ENCODE measurements around the gene ZEB2.

ZEB2 gene

GRCh38 chr2:144421606-144422510 lies 98.1 kb downstream of the ZEB2 start:
- no peak for DNase-seq (ENCODE audit: low spot score)

DNA sequence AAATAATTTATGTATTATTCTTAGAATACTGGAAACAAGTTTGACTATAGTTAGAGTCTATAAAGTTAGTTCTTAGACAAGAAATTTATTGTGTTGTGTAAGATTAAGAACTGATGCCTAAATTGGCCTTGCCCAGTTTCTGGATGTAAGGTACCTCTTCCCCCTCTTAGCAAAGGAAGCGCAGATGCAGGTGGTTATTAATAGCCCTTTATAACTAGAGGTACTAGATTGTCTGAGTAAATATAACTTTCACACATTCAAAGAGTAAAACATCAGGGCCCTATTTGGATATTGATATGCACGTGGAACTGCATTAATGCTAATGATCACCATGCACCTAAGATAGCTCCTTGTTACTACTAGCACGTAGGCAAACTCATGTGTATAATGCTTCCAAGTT lies 100.7 kb downstream of the ZEB2 start:
- DNase-seq (ENCODE audit: low spot score), result no peak

- no peak for DNase-seq (ENCODE audit: low spot score)
Observed at GRCh38 chr2:144415386-144415785, 104.5 kb downstream of the ZEB2 start.

GRCh38 chr2:144414324-144414845 lies 105.5 kb downstream of the ZEB2 start:
- peak; percentile 20 for DNase-seq (ENCODE audit: low spot score)

- DNase-seq (ENCODE audit: low spot score), result no peak
Observed at GRCh38 chr2:144412709-144413108, 107.2 kb downstream of the ZEB2 start.

- DNase-seq (ENCODE audit: low spot score), result no peak
Observed at GRCh38 chr2:144411473-144411872, 108.4 kb downstream of the ZEB2 start.

DNA sequence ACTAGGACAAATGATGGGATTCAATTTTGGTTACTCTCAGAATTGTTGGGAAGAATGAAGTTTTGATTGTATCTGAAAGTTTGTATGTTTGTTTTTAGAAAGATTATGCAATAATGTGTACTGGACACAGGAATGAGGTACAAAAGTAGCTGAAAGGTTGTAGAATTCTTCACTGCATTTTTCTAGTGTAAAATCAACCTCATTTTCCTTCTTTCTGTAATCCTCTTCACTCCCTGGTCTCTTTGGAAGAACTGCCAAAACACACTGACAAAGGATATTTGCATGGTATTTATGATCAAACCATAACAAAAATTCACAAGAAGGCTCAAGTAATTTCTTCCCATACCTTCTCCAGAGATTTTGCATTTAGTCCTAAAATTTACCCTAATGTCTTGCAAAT lies 110.7 kb downstream of the ZEB2 start:
- no peak for DNase-seq (ENCODE audit: low spot score)

DNA sequence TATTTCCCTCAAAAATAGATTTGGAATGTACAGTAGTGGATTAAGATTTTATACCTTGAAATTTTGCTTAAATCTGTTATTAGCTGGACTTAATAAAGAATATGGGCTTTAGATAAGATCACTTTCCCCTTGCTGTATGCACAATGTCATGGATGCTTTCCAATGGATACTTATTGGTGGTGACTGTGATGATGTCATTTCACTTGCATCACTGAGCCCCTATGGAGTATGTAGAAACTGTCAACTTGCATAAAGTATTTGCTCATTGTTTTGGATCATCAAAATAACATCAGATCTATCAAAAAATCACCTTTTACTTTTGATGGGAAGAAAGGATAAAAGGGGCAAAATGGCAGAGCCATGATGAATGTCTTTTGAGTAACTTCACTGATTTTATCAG lies 112.7 kb downstream of the ZEB2 start:
- no peak for DNase-seq (ENCODE audit: low spot score)

GRCh38 chr2:144405982-144406788 lies 113.7 kb downstream of the ZEB2 start:
- DNase-seq (ENCODE audit: low spot score), result no peak

DNA sequence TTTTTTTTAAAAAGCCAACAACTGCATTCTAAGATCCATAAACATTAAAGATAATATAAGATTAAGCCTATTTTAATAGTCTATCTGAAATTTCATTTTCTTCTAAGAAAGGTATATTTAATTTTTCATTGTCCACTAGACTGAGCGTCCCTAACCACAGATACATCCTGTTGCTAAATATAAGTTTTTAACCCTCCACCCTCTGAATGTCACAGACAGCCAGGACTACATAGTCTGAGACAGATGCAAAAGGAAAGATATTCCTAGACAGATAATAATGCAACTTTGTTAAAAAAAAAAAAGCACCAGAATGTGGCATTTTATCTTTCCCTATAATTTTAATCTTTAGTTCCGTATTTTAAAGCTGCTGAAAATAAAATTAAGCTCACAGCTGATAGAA lies 114.6 kb downstream of the ZEB2 start:
- DNase-seq (ENCODE audit: low spot score), result no peak

DNA sequence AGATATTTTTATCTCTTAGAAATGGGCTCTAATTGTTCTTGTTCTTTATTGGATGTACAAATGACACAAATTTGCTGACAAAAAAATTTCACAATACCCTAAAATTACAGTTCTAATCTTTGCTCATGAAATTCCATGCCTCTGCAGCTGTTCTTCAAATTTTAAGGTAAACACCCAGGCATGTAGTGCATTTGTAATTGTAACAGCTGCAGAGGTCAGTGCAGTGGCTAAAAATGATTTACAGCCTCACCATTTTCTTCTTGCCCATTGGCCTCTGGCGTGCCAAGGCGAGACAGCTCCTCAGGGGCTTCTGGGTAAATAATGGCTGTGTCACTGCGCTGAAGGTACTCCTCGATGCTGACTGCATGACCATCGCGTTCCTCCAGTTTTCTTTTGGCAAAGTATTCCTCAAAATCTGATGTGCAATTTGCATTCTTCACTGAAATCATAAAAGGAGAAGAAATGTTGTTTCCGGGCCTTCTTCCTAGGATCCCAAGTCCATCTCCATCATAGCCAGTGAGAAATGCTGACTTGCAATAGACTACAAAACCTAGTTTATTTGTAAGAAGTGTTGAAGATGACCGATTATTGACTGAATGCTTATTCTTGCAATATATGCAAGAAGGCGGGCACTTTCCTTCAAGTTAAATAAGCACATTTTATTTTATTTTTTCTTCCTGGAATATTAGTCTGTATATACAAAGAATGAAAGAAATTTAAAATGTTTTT lies 115.2 kb downstream of the ZEB2 start:
- no peak for DNase-seq (ENCODE audit: low spot score)

DNA sequence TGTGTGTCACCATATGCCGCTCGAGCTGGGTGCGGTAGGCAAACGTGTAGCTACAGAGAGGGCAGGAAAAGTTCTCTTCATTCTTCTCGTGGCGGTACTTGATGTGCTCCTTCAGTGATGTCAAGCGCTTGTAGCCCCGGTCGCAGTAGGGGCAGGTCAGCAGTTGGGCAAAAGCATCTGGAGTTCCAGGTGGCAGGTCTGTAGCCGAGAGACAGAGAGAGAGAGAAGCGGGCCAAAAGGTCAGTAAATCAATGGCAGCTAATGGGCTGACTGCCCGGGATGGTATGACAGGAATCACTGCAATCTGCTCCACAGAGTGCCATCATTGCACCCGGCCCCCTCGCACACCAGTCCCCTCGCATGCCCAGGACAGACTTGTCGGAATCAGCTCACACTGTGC lies 116.0 kb downstream of the ZEB2 start:
- no peak for DNase-seq (ENCODE audit: low spot score)

DNA sequence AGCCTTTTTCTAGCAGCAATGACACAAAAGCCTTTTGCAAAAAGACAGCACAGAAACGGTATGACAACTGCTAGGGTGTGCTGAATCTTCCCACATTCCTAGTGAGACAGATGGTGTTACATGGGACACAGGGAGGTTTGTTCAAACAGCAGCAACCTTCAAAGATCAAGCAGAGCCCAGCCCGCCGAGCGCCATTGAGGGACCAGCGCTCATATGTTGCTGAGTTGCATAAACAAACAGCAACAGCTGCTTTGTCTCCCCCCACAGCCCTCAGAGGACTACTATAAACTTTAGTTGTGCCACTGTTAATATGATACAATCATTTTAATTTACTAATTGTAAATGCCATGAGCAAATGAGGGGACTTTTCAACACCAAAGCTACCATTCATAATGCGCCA lies 117.7 kb downstream of the ZEB2 start:
- DNase-seq (ENCODE audit: low spot score), result no peak

DNA sequence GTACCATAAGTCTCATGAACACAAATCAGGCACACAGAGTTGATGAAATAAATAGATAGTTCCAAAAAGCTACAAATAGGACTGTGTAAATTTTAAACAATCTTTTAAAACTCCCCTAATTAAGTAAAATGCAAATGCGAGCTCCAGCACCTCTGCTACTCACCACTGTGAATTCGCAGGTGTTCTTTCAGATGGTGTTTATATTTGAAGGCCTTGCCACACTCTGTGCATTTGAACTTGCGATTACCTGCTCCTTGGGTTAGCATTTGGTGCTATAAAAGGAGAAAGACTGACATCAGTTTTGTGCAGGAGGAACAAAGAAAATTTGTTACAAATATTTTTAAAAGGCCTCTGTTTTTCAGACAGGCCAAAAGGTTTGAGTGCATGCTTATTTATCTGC lies 118.9 kb downstream of the ZEB2 start:
- DNase-seq (ENCODE audit: low spot score), result no peak

DNA sequence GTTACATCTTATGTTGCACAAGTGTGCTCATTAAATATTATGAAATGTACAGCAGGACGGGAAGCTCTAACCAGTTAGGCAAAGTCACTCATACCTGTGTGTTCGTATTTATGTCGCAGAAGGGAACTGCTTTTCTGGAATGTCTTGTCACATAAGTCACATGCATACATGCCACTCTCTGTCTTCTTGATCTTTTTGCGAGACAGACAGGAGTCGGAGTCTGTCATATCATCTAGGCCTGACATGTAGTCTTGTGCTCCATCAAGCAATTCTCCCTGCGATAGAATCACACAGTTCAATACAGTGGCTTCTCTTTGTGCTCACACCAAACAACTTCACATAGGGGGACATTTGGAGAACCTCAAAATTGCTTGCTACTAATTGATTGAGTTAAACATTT lies 123.6 kb downstream of the ZEB2 start:
- no peak for DNase-seq (ENCODE audit: low spot score)

DNA sequence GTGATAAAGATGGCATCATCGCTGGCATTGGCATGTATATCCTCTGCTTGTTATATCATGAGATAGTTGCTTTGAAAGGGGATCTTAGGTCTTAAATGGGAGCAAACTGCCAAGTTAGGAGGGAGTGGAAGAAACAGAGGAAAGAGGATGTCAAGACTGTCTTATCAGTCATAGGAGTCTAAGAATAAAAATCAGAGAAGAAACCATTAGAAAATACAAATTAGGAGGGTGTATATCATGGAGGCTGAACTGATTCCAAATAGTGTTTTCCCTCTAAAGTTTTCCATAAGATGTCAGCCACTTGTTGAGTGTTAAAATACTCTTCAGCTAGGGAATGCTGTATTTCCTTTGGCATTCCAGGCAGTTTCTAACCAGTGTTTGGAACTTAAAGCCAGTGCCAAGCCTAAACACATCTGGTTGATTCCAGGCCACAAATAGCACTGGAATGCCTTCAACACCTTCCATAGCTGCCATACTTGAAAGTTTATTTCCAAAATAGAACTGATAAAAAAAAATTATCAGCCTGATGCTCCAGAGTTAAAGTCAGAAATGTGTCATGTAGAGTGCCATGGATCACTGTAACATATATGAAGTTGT lies 129.4 kb downstream of the ZEB2 start:
- DNase-seq (ENCODE audit: low spot score), result no peak

- DNase-seq (ENCODE audit: low spot score), result no peak
Observed at GRCh38 chr2:144389930-144390311, 130.0 kb downstream of the ZEB2 start.

- DNase-seq (ENCODE audit: low spot score), result no peak
Observed at GRCh38 chr2:144389151-144389929, 130.6 kb downstream of the ZEB2 start.

DNA sequence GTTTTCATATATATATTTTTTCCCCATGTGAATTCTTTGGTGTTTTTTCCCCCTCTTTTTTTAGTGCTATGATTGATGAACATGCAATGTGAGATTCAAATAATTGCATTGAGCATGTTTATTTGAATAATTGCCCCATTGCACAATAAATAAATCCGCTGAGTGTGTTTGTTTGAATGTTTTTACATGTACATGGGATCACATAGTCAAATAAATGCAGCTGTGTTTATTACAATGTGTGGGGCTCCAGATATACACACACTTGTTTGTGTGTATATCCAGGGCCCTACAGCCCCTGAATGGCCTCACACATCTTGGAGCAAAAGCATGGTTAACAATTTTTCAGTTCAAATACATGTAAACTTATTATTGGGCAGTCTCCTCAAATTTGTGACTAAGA lies 134.5 kb downstream of the ZEB2 start:
- no peak for DNase-seq (ENCODE audit: low spot score)

DNA sequence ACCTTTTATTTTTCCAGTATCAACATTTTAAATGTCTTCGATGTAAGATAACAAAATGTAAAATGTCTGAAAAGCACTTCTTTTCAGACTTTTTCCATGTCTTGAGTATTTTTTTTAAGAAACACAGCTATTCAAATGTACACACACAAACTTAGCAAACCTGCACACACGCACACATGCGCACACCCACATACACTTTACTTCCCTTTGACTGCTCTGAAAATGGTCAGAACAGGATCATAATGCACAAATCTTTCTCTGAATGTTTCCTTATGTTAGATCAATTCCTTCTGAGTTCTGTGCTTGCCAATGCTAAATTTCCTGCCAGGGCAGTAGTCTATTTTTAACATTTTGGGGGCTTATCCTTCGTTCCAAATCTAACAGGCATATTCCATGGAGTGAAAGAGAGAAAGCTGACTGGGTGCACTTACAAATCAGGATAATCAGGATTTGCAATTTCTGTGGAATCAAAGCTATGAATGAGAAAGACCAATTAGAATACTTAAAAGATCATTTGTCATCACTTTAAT lies 136.3 kb downstream of the ZEB2 start:
- no peak for DNase-seq (ENCODE audit: low spot score)

- no peak for DNase-seq (ENCODE audit: low spot score)
Observed at GRCh38 chr2:144382849-144383248, 137.1 kb downstream of the ZEB2 start.
